ENCODE measurements around the gene CATSPERD.

CATSPERD gene

DNA sequence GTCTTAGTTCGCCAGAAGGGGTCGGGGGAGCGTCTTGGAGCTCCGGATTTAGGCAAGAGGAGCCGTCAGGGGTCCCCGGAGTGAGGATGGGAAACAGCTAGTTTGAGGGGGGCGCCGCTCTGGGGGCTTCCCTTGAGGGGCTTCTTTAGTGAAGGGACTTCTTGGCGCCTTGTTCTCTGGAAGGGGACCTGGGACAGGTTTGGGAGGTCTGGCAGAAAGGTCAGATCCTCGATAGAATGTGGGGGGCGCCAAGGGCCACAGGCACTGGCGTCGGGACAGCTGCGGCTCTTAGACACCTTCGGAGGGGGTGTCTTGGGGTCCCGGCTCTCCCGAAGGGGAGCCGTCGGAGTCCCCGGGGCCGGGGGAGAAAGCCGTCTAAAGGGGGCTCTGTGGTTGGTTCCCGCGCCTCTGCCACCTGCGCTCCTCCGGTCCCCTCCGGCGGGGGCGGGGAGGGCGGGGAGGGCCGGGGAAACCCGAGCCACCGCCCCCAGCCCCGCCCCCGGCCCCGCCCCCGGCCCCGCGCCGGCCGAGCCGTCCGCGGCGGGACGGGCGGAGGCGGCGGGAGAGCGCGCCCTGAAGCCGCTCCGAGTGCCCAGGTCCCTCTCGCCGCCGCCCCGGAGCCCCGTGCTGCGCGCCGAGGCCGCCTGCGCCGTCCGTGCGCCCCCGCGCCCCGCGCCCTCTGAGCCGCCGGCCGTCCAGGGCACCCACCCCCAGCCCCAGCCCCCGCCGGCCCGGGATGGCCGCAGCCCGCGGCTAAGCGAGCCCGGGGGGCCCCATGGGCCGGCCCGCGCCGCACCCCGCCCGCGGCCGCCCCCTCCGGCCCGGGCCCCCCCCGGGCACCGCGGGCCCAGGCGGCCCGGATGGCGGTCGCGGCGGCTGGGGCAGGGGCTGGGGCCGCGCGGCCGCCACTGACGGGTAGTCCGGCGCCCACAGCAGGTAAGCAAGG, 84.4 kb downstream of the CATSPERD start, which contains the start of gene NRTN:
Gene NRTN, plus strand, starts transcription at position 552 of the 946 bp plus-strand sequence. CDS start 19,099 bp downstream, outside the sequence.
- peak; percentile 17 to 55 for DNase-seq (ENCODE audit: low read depth in 2 of 2)

GRCh38 chr19:5805462-5806132, 85.2 kb downstream of the CATSPERD start:
- DNase-seq (ENCODE audit: low read depth in 2 of 2) = peak in 1 of 2 donors; percentile 35

DNA sequence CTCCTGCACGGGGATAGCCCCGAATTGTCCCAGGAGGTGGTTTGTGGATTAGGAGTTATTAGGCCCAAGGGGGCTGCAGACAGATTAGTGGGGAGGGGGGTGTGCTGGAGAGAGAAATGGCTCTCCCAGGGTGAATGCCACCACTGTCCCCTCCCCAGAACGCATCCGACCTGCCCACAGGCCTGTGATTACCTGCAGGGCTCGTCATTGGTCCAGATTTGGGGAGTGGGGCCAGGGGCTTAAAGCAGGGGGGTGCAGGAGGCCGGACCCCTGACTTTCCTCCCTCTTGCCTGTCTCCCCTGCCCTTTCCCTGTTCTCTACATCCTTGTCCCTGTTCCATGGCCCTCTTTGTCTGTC, 85.7 kb downstream of the CATSPERD start:
- no peak for DNase-seq (ENCODE audit: low read depth in 2 of 2)

- DNase-seq (ENCODE audit: low read depth in 2 of 2) = no peak
Measured at GRCh38 chr19:5806905-5807304, 86.5 kb downstream of the CATSPERD start.

- DNase-seq (ENCODE audit: low read depth in 2 of 2) = no peak
Measured at GRCh38 chr19:5808120-5808816, 87.8 kb downstream of the CATSPERD start.

- no peak for DNase-seq (ENCODE audit: low read depth in 2 of 2)
Measured at GRCh38 chr19:5809053-5809452, 88.6 kb downstream of the CATSPERD start.

GRCh38 chr19:5809469-5809868, 89.0 kb downstream of the CATSPERD start:
- DNase-seq (ENCODE audit: low read depth in 2 of 2) = no peak

DNA sequence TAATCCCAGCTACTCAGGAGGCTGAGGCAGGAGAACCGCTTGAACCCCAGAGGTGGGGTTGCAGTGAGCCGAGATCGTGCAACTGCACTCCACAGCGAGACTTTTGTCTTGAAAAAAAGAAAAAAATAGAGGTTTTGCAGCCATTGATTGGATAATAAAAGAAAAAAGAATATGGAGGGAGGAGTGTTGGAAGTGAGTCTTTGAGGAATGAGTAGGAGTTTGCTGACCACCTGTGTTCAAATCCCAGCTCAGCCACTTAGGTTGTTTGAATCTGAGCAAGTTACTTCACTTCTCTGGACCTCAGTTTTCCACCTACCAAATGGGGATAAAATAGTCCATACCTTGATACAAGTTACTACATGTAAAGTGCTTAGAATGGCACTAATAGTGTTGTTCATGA, 90.7 kb downstream of the CATSPERD start:
- DNase-seq (ENCODE audit: low read depth in 2 of 2) = no peak

DNA sequence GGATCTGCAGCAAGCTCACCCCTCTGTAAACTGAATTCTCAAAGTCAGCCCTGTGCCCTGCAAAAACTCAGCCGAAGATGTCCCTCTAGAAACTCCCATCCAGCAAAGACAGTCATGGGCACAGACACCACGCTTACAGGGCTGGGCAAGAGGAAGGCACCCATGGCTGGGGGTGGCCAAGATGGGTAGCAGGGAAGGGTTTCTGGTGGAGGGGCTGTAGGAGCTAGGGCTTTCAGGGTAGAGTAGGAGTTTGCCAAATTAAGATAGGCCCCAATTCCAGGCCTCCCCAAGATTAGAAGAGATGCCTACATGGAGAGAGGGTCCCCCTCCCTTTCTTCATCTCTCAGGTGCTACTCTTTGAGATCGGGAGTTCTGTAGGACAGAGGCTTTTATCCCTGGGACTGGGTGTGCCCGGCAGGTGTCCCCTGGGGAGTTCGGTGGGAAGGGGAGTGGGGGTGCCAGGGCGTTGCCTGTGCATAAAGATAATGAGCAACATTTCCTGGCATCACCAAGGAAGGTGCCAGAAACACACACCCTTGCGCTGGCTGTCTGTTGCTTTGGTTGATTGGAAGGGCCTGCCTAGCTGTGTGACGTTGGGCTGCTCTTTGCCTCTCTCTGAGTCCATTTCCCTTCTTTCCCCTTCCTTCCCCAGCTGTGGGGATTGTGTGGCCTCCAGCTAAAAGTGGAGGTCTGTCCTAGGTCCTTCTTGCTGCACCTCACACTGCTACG, 93.8 kb downstream of the CATSPERD start:
- no peak for DNase-seq (ENCODE audit: low read depth in 2 of 2)

DNA sequence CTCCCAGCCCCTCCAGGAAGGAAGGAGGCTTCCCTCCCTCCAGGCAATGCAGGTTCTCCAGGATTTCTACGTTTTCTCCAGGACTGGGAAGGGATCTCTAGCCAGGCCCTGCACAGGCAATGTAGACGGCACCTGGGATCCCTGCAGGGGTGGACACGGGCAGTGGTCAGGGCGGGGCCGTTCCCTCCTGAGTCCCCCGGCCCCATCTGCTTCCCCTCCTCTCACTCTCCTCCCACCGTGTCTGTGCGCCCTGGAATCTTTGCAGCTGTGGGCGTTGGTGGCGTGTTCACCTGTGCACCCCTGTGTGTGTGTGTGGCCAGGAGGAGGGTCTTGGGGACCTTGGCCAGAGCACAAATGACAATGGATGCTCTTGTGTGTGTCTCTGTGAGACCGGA, 94.4 kb downstream of the CATSPERD start:
- DNase-seq (ENCODE audit: low read depth in 2 of 2) = no peak

DNA sequence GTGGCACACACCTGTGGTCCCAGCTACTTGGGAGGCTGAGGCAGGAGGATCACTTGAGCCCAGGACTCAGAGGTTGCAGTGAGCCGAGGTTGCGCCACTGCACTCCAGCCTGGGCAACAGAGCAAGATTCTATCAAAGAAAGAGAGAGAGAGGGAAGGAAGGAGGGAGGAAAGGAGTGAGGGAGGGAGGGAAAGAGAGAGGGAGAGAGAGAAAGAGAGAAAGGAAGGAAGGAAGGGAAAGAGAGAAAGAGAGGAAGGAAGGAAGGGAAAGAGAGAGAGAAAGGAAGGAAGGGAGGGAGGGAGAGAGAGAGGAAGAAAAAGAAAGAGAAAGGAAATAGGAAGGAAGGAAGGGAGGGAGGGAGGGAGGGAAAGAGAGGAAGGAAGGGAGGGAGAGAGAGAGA, 96.8 kb downstream of the CATSPERD start:
- DNase-seq (ENCODE audit: low read depth in 2 of 2) = no peak

- no peak for DNase-seq (ENCODE audit: low read depth in 2 of 2)
Measured at GRCh38 chr19:5818594-5818993, 98.2 kb downstream of the CATSPERD start.

DNA sequence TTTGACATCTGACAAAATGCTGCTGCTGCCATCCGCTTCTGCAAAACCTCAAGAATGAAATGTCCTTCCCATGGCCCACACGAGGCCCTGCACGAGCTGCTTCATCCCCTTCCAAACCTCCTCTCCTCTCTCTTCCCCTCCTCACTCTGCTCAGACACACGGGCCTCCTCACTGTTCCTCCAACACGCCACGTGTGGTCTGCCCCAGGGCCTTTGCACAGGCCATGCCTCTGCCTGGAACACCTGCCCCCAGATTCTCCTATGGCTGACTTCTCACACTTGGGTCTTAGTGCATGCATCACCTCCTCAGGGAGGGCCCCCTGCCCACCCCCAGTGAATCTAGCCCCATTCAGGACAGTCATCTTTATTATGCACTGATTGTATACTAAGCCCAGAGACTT, 100.3 kb downstream of the CATSPERD start:
- no peak for DNase-seq (ENCODE audit: low read depth in 2 of 2)

GRCh38 chr19:5821521-5822180, 101.2 kb downstream of the CATSPERD start:
- no peak for DNase-seq (ENCODE audit: low read depth in 2 of 2)

GRCh38 chr19:5822181-5822844, 101.9 kb downstream of the CATSPERD start:
- DNase-seq (ENCODE audit: low read depth in 2 of 2) = no peak

GRCh38 chr19:5823579-5824281, 103.3 kb downstream of the CATSPERD start:
- DNase-seq (ENCODE audit: low read depth in 2 of 2) = no peak

DNA sequence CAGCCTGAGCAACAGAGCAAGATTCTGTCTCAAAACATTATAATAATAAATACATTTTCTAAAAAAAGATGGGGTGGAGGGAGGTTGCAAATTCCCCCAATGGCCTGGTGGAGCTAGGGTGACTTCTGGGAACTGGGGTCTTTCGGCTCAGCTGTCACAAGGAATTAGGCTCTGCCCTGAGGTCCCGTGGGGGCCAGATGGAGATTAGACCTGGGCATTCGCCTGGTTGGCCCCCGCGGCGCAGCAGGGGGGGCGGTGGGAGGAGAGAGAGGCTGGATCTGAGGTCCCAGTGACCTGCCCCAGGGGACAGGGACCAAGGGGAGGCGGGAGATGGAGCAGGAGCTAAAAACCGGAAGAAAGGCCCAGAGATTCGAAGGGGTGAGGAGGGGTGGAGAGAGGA, 104.3 kb downstream of the CATSPERD start:
- no peak for DNase-seq (ENCODE audit: low read depth in 2 of 2)

DNA sequence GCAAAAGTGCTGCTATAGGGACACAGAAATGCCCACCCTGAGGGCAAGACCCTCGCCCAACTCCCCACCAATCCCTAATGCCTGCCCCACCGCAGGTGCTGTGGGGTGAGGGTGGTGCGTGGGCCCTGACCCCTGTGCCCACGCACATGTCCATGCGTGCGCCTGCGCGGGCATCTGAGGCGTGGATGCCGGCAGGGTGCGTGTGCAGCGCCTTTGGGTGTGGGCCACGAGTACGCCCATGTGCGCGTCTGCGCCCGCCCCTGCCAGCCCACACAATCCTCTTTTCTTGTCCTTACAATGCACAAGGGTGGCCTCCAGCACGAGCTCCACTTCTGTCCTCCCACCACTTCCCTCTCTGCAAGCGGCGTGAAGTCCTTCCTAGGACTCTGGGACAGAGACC, 104.7 kb downstream of the CATSPERD start:
- DNase-seq (ENCODE audit: low read depth in 2 of 2) = no peak

GRCh38 chr19:5826531-5827341, 106.3 kb downstream of the CATSPERD start:
- no peak for DNase-seq (ENCODE audit: low read depth in 2 of 2)
